Skeletal muscle tissue (tissue), 4 donors: ENCODE data around the gene IL2RA. TPM values are rescaled to one million over a fixed set of nuclear protein-coding genes. Genes with fewer than 3 reads are reported as not detected.
A peak's percentile ranks its signal among the peaks of the same experiment; 100 is the strongest.

Source experiments
- H3K27ac ChIP-seq: one replicate; pipeline ENCODE4 v1.7.0; 2013; ENCODE audit warnings: mild to moderate bottlenecking, low read depth, low read length, inconsistent platforms
- H3K27me3 ChIP-seq, 3 donors: one replicate each; pipeline ENCODE4 v1.7.0; 2013; ENCODE audit warnings: low read length in 3 of 3; ENCODE audit not compliant: control insufficient read depth in 3 of 3, insufficient read depth in 3 of 3
- H3K36me3 ChIP-seq, 3 donors: one replicate each; pipeline ENCODE4 v1.7.0; 2013; ENCODE audit warnings: low read length in 3 of 3; ENCODE audit not compliant: control insufficient read depth in 3 of 3, insufficient read depth in 3 of 3
- H3K4me1 ChIP-seq, 3 donors: one replicate each; pipeline ENCODE4 v1.7.0; 2013; ENCODE audit warnings: low read length in 3 of 3, mild to moderate bottlenecking in 3 of 3; ENCODE audit not compliant: control insufficient read depth in 3 of 3, insufficient read depth in 3 of 3
- H3K4me3 ChIP-seq, 3 donors: one replicate each; pipeline ENCODE4 v1.7.0; 2013; ENCODE audit warnings: low read length in 3 of 3
- H3K9ac ChIP-seq, 3 donors: one replicate each; pipeline ENCODE4 v1.7.0; 2013; ENCODE audit warnings: low read length in 3 of 3, mild to moderate bottlenecking in 3 of 3, moderate library complexity in 2 of 3, low read depth in 1 of 3
- H3K9me3 ChIP-seq, 3 donors: one replicate each; pipeline ENCODE4 v1.7.0; 2013; ENCODE audit warnings: low read length in 3 of 3; ENCODE audit not compliant: control insufficient read depth in 3 of 3
- total RNA-seq: library from RNA; depleted of rRNA; stranded (reverse); fragments of >200 nt; gene quantifications from one replicate; pipeline ENCODE4 v1.2.3, GENCODE V29; 2014
- donor health status: Osteomylitis.

The IL2RA gene
- total RNA-seq, 1 donor from 2014 or later, result not detected

GRCh38 chr10:6098156-6098555 is 36.0 kb upstream of the IL2RA start:
- Histone ChIP-seq H3K27ac (no peak overlapping the region), H3K9ac (no peak overlapping the region), H3K36me3 (peaks cover 16 to 34% (median 24%) of the 10 kb centered on the region in 3 donors), H3K4me1 (peaks cover 6 to 10% (median 9%) of the 10 kb centered on the region in 3 donors), H3K27me3 (no peaks in the 10 kb centered on the region), H3K4me3 (no peak overlapping the region), H3K9me3 (no peaks in the 10 kb centered on the region)

- Histone ChIP-seq H3K36me3 (peaks cover 9 to 23% (median 17%) of the 10 kb centered on the region in 3 donors), H3K4me3 (no peak overlapping the region), H3K9ac (no peak overlapping the region), H3K27ac (no peak overlapping the region), H3K9me3 (no peaks in the 10 kb centered on the region), H3K4me1 (peaks cover 9 to 10% (median 10%) of the 10 kb centered on the region in 3 donors), H3K27me3 (no peaks in the 10 kb centered on the region)
Measured at GRCh38 chr10:6097063-6097462, 34.9 kb upstream of the IL2RA start.

- Histone ChIP-seq H3K27me3 (no peaks in the 10 kb centered on the region), H3K4me1 (peaks cover 16 to 19% (median 18%) of the 10 kb centered on the region in 3 donors), H3K9me3 (no peaks in the 10 kb centered on the region), H3K4me3 (no peak overlapping the region), H3K36me3 (peaks cover 8 to 13% (median 12%) of the 10 kb centered on the region in 3 donors), H3K27ac (no peak overlapping the region), H3K9ac (peak overlapping the region in 1 of 3 donors; percentile 7)
Measured at GRCh38 chr10:6095810-6096570, 33.8 kb upstream of the IL2RA start.

- Histone ChIP-seq H3K9ac (no peak overlapping the region), H3K36me3 (peaks cover 3 to 8% (median 4%) of the 10 kb centered on the region in 3 donors), H3K4me3 (no peak overlapping the region), H3K27me3 (no peaks in the 10 kb centered on the region), H3K4me1 (peaks cover 27 to 34% (median 34%) of the 10 kb centered on the region in 3 donors), H3K9me3 (no peaks in the 10 kb centered on the region), H3K27ac (no peak overlapping the region)
Measured at GRCh38 chr10:6092731-6093130, 30.6 kb upstream of the IL2RA start.

GRCh38 chr10:6091630-6092029 is 29.5 kb upstream of the IL2RA start:
- no peak overlapping the region for H3K27ac ChIP-seq
- no peaks in the 10 kb centered on the region for H3K9me3 ChIP-seq
- H3K27me3 ChIP-seq, result no peaks in the 10 kb centered on the region
- peak overlapping the region in 1 of 3 donors; percentile 43 for H3K9ac ChIP-seq
- no peaks in the 10 kb centered on the region for H3K36me3 ChIP-seq
- H3K4me1 ChIP-seq, result peaks cover 29 to 36% (median 34%) of the 10 kb centered on the region in 3 donors
- no peak overlapping the region for H3K4me3 ChIP-seq

- Histone ChIP-seq H3K36me3 (no peaks in the 10 kb centered on the region), H3K27ac (peak overlapping the region; percentile 66), H3K9me3 (no peaks in the 10 kb centered on the region), H3K9ac (peak overlapping the region; percentile 92 to 93 (median 93)), H3K4me3 (peak overlapping the region; percentile 89 to 93 (median 92)), H3K27me3 (no peaks in the 10 kb centered on the region), H3K4me1 (peaks cover 26 to 32% (median 31%) of the 10 kb centered on the region in 3 donors)
Measured at GRCh38 chr10:6089334-6090219, 27.4 kb upstream of the IL2RA start.

- H3K36me3 ChIP-seq, result no peaks in the 10 kb centered on the region
- no peaks in the 10 kb centered on the region for H3K9me3 ChIP-seq
- H3K9ac ChIP-seq, result peak within 1 kb of the TSS; percentile 92 to 93 (median 93)
- peaks cover 26 to 32% (median 31%) of the 10 kb centered on the region in 3 donors for H3K4me1 ChIP-seq
- H3K27me3 ChIP-seq, result peaks cover 0 to 5% (median 0%) of the 10 kb centered on the region in 3 donors
- H3K27ac ChIP-seq, result peak within 1 kb of the TSS; percentile 66
- H3K4me3 ChIP-seq, result peak within 1 kb of the TSS; percentile 89 to 93 (median 92)
Measured at GRCh38 chr10:6088721-6089333, 26.7 kb upstream of the IL2RA start, which contains the start of gene RBM17. Gene RBM17 (plus strand): TSS chr10:6089034. CDS start chr10:6097066, 8,032 bp downstream.

- peaks cover 0 to 9% (median 8%) of the 10 kb centered on the region in 3 donors for H3K27me3 ChIP-seq
- H3K27ac ChIP-seq, result peak overlapping the region; percentile 42
- H3K36me3 ChIP-seq, result no peaks in the 10 kb centered on the region
- H3K9me3 ChIP-seq, result no peaks in the 10 kb centered on the region
- H3K4me3 ChIP-seq, result peak overlapping the region; percentile 39 to 57 (median 53)
- H3K9ac ChIP-seq, result peak overlapping the region; percentile 39 to 68 (median 44)
- peaks cover 28 to 31% (median 30%) of the 10 kb centered on the region in 3 donors for H3K4me1 ChIP-seq
Measured at GRCh38 chr10:6086375-6087233, 24.4 kb upstream of the IL2RA start.
